ENCODE data around the gene ESYT3.

ESYT3 gene, protein sequence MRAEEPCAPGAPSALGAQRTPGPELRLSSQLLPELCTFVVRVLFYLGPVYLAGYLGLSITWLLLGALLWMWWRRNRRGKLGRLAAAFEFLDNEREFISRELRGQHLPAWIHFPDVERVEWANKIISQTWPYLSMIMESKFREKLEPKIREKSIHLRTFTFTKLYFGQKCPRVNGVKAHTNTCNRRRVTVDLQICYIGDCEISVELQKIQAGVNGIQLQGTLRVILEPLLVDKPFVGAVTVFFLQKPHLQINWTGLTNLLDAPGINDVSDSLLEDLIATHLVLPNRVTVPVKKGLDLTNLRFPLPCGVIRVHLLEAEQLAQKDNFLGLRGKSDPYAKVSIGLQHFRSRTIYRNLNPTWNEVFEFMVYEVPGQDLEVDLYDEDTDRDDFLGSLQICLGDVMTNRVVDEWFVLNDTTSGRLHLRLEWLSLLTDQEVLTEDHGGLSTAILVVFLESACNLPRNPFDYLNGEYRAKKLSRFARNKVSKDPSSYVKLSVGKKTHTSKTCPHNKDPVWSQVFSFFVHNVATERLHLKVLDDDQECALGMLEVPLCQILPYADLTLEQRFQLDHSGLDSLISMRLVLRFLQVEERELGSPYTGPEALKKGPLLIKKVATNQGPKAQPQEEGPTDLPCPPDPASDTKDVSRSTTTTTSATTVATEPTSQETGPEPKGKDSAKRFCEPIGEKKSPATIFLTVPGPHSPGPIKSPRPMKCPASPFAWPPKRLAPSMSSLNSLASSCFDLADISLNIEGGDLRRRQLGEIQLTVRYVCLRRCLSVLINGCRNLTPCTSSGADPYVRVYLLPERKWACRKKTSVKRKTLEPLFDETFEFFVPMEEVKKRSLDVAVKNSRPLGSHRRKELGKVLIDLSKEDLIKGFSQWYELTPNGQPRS

DNA sequence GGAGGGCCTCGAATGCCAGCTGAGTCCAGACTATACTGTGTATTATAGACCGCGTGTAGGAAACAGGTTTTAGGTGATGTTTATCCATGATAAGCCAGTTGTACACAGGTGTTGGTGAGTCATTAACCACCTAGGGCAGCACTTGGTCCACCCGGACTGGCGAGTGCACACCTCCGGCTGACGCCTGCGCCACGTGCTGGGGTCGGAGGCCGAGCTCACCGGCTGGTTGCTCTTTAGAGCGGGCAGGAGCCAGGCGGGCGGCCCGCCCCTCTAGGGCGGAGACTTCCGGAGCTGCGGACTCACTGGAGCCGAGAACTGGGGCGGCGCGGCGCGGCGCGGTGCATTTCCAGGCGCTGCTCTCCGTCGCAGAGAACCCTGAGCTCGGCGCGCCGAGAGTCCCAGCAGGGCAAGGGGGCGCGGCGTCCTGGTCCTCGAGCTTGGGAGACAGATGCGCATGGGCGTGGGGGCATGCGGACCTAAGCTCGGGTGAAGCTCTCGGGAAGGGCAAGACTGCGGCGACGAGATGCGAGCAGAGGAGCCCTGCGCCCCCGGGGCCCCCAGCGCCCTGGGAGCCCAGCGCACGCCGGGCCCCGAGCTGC is at the start of gene ESYT3:
ESYT3 (plus strand) TSS at position 341 of the 599 bp plus-strand sequence; CDS start at position 524, 183 bp downstream.
- no peak for DNase-seq

DNA sequence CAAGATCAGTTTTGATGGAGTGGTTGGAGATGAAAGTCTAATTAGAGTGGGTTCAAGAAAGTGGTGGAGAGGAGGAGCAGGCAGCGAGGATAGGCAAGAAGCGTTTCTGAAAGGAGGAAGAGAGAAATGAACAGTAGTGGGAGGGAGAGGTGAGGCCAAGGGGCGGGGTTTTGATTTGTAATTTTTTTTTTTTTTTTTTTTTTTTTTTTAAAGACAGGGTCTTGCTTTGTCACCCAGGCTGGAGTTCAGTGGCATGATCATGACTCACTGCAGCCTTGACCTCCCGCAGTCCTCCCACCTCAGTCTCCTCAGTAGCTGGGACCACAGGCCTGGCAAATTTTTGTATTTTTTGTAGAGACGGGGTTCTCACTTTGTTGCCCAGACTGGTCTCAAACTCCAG is 49.4 kb upstream of the ESYT3 start:
- DNase-seq = no peak

DNA sequence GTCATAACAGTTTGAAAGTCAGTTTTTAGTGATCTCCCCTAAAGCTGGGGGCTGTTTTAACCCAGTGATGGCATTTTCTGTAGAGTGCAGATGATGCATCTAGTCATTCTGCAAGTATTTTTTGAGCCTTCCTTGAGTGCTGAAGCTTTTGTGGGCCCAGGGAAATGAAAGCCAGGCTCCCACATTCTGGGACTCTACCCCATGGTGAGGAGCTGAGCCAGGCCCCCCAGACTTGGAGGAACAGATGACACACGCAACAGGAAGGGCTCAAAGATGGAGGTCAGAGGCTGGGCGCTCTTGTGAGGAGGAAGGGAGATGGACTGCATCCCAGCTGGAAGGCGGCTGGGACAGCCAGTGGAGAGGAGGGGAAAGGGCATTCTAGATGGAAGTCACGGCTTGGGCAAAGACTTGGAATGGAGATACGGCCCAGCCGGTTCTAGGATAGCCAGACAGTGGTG is 45.2 kb upstream of the ESYT3 start:
- DNase-seq = no peak

DNA sequence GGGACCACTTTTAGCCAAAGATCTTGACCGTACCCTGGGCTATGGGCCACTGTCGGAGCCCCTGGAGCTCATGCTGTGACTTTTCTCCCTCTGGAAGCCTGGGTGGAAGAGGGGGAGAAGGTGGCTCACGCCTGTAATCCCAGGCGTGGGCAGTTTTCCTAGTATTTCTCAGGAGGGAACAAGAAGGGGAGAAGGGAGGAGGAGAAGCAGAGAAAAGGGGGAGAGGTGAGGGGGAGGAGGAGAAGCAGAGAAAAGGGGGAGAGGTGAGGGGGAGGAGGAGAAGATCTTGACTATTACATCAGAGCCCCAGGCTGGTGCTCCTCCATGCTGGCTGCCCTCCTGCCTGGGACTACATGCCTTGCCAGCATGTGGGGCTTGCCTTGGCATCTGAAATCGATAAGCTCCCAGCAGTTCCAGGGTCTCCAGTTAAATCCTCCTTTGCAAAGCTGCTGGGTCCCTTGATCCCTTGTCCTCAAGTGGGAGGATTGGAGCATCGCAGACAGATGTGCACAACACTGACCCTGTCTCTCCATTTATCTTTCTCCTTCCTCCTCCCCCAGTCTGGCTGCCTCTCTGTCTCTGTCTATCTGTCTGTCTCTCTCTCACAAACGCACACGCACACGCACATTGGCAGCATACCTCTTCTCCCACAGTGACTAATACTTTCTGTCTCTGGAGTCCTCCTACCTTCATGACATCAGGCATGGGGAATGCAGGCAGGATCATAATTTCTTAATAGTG is 44.4 kb upstream of the ESYT3 start:
- no peak for DNase-seq

DNA sequence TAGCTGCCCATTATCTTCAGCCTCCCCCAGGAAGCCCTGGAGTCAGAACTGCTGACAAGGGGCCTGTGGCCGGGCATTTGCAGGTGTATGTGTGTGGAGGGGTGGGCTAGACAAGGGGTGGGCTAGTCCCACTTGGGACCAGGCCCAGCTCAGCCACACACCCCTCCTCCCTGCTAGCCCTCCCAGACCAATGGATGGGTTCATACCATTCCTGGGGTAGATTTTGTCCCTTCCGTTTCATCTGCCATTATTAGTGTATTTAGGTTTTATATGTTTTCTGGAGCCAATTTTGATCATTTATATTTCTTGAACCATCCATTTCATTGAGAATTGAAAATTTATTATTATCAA is 43.9 kb upstream of the ESYT3 start:
- DNase-seq = no peak

DNA sequence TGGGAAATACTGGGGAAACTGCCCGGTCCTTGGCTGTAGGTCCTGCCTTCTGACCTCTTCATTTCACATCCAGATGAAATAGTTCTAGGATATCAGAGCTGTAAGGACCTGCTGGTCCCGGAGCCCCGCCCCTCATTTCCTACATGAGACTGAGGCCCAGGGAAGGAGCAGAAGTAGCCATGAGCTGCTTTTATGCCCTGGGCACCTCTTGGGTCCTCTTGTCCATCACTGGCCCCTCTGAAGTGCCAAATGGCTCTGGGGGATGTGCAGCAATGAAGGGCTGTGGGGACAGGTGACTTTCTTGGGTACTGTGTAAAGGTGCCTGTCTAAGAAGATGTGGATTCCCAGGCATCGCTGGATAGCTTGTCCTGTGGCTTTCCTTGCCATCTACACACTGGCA is 40.3 kb upstream of the ESYT3 start:
- no peak for DNase-seq

DNA sequence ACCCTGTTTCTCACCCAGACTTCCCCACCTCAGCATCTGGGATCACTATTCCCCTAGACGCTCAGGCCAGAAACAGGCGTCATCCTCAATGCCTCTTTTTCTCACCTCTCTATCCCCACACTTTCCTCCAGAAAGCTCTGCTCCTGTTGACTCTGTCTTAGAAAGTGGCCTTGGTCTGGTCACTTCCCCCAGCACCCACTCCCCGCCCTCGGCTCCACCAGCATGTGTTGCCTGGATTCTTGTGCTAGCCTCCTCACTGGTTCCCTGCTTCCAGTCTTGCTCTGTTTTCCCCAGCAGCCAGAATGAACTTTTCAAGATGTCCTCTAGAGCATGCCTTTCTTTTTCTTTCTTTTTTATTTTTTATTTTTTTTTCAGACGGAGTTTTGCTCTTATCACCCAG is 39.7 kb upstream of the ESYT3 start:
- no peak for DNase-seq

DNA sequence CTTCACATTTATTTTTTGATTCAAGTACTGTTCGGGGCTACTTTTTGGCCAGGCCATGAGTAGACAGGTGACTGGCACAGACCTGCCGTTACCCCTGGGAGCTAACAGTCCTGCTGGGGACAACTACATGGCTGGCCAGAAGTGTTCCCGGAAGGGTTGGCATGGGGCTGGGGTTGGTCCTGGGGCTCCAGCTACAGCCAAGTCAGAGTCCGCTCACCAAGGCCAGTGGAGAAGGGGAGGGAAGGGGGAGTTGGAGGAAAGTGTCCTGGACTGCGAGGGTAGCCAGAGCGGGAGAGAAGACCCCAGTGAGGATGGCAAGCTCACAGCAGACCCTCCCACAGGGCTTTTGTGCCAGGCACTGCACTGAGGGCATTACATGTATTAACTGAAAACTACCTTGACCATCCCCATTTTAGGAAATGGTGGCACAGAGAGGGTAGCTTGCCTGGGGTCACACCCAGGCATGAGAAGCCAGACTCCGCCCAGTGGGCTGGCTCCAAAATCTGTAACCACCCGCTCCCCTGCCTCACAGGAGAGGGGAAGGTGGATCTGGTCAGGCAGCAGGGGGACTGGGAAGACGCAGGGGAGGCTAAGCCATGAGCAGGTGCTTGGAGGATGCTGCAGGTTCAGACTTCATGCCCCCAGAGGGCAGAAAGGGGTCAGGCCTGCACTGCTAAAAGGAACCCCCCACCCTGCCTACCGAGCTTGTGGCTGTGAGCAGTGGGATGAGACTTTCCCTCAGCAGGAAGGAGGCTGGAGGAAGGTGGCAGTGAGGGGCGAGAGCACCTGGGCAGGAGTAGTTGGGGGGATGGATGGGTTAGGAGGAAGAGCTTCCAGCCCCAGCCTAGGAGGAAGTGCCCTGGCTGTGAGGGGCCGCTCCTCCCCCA is 38.3 kb upstream of the ESYT3 start:
- no peak for DNase-seq

DNA sequence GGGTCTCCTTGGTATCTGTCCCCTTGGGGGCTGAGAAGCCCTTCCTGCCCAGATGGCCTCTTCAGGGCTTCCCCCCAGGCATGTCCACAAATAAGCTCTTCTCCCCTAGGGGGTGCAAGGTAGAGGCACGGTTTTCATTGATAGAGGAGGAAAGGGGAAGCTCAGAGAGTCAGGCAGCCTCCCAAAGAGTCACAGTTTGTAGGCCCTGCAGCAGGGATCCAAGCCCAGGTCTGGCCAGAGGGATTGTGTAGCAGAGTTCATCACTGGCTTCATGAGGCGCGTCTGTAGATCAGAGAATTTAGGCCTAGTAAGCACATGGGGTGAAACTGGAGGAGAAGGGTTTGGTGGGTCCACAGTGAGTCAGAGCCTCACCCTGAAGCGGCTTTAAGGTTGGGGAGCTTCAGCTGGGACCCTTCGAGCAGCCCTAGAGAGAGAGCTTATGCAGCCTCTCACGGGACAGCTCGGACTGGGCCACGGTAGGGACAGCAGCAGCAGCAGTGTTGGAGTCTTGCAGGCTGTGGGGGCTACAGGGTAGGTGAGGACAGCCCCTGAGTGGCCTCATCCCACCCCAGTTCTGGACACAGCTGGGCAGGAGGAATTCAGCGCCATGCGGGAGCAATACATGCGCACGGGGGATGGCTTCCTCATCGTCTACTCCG is 37.5 kb upstream of the ESYT3 start:
- DNase-seq = no peak

DNA sequence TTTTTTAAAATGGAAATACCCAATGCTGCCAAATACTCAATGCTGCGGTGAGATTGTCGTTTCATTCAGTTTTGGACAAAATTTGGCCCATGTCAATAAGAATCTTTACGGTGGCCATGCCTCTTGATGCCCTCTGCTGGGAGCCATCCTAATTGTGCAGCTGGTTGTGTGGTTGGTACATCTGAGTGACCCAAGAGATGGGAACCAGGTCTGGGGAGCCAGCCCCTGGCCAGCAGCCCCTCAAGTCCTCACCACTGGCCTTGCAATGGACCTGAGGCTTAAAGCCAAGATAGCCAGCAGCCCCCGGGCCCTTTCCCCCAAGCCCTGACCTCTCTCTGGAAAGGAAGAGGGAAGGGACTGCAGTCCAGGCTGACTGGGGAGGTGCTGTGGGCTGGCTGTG is 36.4 kb upstream of the ESYT3 start:
- DNase-seq = no peak

DNA sequence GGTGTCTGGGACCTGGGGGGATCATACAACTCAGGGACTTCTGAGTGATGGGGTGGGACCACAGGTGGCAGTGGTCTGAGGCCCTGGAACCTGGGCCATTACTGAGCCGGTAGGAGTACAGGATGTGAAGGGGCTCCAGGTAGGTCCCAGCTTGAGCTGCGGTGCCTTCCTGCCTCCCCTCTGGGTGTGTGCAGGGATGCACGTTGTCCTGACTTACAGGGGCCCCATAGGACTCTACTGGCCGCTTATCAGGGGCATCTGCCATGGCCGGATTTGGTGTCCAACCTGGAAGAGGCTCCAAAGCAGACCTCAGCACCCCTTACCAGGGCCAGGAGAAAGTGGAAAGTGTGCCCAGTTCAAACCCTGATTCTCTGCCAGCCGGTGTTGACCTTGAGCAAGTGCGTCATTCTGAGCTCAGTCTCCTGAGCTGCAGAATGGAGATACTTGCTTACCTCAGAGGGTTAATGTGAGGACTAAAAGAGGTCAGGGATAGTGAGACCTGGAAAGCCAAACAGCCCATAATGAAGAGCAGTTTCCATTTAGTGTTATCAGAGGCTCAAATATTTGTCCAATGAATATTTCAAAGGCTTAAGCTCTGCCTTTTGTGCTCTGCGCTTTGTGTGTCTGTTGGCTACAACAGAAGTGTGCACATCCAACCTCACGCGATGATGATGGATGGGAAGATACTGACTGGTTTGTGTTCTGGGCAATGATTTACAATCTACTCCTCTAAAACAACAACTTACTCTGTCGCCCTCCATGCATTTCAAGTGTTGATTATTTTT is 35.4 kb upstream of the ESYT3 start:
- no peak for DNase-seq

DNA sequence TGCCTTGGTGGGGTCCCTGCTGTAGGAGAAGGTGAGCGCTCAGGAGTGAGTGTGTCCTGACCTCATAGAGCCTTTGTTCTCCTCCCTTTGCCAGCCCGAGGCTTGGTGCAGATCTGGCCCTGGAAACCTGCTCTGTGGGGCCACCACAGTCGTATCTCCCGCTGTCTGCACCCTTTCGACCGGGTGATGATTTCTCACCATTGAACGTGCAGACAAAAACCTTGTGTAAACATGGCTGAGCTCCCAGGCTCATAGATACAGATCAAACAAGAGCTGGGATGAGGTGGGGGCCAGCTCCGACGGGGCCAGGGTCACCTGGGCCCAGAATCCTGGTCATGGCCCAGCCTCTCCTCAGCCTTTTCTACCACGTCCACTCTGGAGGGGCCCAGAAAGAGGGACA is 34.6 kb upstream of the ESYT3 start:
- DNase-seq = no peak

DNA sequence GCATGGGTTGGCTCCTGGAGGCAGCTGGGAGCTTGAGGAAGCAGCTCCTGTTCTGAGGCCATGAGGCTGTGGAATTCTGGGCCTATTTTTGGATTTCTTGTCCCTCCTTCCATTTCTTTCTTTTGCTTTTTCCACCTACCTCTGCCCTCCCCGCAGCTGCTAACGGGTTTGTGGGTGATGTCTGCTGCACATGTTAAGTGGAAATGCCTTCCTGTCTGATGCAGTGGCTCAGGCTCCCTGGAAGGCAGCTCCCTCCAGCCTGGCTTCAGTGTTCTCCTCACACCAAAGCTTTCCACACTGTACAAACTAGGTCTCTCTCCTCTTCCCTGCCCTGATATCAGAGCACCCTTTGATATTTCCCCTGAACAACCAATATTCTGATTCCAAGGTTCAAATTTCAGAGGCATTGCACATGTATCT is 33.8 kb upstream of the ESYT3 start:
- no peak for DNase-seq

DNA sequence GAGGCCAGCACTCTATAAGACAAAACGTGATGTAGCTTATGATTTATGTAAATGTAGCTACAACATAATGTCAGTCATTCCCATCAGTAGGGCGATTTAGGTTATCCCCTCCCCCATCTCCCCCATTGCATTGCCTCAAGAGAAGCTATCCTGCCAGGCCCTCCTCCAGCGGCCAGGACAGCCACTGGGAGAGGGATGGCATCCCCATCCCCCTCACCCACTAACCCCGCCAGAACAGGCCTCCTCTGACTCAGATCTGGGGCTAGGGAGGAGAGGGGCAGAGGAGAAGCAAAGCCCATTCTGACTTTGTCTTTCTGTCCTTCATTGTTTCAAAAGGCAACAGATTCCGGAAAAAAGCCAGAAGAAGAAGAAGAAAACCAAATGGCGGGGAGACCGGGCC is 32.6 kb upstream of the ESYT3 start:
- DNase-seq = no peak

DNA sequence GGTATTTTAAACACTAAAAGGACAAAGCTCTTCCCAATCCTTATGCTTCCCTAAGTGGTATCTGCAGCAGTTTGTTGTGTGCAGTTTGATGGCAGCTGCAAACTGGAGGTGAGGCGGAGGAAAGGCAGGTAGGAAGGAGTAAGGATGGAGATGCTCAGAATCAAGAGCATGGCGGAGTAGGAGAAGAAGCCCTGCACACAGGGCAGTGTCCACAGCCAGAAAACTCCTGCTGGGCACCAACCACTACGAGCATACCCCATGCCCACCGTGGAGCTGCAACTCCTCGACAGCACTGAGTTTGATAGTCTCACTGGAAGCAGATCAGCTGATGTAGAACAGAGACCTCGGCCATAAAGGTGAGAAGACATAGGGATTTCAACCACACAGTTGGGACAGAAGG is 30.3 kb upstream of the ESYT3 start:
- no peak for DNase-seq

DNA sequence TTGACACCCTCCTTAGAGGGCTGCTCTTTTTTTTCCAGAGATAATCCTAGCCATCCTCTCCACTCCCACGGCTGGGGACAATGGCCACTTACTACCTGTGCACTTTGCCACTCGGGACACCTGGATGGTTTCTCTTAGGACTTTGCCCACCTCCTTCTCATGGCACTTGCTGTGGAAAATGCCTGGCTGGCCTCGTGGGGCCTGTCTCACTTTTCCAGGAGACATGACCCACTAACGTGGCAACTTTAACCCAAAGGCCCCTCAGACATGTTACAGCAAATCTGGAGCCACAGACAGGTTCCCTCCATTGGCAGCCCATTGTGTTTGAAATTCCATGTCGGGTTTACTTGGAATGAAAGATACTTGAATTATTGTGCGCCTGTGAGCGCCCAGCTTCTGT is 29.4 kb upstream of the ESYT3 start:
- DNase-seq = no peak

DNA sequence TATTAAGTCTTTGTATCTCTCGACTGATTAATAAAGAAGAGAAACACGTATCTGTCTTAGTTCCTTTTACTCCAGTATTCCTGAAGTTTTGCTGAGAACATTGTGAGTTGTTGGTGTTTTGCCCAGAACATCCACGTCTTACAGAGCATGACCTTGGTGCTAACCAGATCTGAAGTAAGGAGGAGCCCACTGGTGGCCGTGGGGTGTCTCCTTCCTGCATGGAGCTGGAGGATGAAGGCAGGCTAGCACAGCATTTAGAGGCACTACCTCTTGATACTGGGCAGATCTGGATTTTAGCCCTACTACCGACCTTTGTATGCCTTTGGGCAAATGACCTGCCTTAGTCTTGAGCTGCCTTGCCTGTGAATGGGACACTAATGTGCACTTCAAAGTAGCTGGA is 28.9 kb upstream of the ESYT3 start:
- no peak for DNase-seq

DNA sequence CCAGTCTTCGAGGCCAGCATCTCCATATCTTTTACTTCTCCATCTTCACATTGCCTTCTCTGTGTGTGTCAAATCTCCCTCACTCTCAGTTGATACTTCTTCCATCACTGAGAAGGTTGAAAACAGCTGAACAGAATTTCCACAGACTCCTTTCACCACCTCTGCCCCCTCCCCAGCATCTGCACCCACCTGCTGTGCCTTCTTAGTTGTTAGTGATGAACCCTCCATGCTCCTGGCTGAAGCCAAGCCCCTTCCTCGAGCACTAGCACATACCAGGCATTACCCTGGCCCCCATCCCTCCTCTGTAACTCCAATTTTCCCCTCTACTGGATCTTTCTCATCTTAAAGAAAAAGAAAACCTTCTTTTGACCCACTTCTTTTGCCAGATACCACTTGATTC is 27.8 kb upstream of the ESYT3 start:
- DNase-seq = no peak

DNA sequence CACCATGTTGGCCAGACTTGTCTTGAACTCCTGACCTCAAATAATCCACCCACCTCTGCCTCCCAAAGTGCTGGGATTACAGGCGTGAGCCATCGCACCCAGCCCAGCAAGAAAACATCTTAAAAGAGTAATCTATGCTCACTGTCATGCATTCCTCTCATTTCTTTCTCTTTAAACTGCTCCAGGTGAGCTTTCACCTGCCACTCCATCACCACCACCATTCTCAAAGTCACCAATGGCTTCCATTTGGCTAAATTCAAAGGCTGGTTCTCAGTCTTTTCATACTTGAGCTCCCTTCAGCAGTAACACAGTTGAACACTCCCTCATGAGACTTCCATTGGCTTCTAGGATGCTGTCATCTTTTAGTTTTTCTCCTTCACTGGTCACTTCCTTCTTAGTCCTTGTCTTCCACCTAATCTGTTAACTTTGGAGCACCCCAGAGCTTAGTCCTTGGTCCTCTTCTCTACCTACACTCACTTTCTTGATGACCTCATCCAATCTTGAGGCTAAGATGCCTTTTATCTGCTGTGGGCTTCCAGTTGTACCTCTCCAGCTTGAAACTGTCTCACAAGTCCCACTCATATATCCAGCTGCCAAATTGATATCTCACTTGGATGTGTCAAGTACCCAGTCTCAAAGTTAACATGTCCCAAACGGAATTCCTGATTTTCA is 27.0 kb upstream of the ESYT3 start:
- no peak for DNase-seq

Data from NCI-H187 (cell line).